H1 (cell line): ENCODE results near the gene TRIM50. TPM values are rescaled to one million over a fixed set of nuclear protein-coding genes. Genes with fewer than 3 reads are reported as not detected.
"Not testable (repeated sequence)": the region's sequence is repeated elsewhere in the genome, so short reads cannot be mapped to it uniquely, and the experiment has no call there.

ENCODE experiments used
- CTCF ChIA-PET: fragments of 300-600 bp; sonication (Branson Sonifier 250); formaldehyde crosslinking; loops from one replicate; lab custom pipeline; 2021; ENCODE audit not compliant: partially characterized antibody; lab: Charles Lee
- POLR2A ChIA-PET: fragments of 300-600 bp; sonication (Branson Sonifier 250); formaldehyde crosslinking; loops from one replicate; lab custom pipeline; 2021; ENCODE audit warnings: inconsistent platforms; ENCODE audit not compliant: partially characterized antibody; lab: Charles Lee
- DNase-seq, 2 experiments: peaks; one replicate each; pipeline versions ENCODE4 v3.0.0 to v3.0.0-alpha.2; 2010 to 2022; ENCODE audit warnings: low spot score in 2 of 2, low read depth in 1 of 2, mixed read lengths in 1 of 2
- FAIRE-seq: peaks from 2 replicates; lab custom pipeline; 2011; peaks lifted over from hg19 to GRCh38; lab: Jason Lieb, UNC
- H2AFZ ChIP-seq: 2 replicates; pipeline ENCODE4 v1.8.1; 2012; ENCODE audit warnings: low read length, inconsistent platforms
- H2AK5ac ChIP-seq: 2 replicates; pipeline ENCODE4 v1.6.1; 2013; ENCODE audit warnings: low read depth, low read length
- H2BK120ac ChIP-seq: replicated peaks from 2 replicates; pipeline ENCODE3; 2013; ENCODE audit warnings: low read depth, low read length, inconsistent platforms
- H2BK12ac ChIP-seq: 2 replicates; pipeline ENCODE4 v1.6.1; 2013; ENCODE audit warnings: low read depth, low read length
- H2BK15ac ChIP-seq: 2 replicates; pipeline ENCODE4 v1.6.1; 2013; ENCODE audit warnings: low read length
- H2BK20ac ChIP-seq: 2 replicates; pipeline ENCODE4 v1.6.1; 2013; ENCODE audit warnings: low read length
- H2BK5ac ChIP-seq: 2 replicates; pipeline ENCODE4 v1.6.1; 2013; ENCODE audit warnings: low read depth, low read length
- H3K14ac ChIP-seq: 2 replicates; pipeline ENCODE4 v1.6.1; 2013; ENCODE audit warnings: inconsistent platforms; ENCODE audit not compliant: insufficient read length
- H3K18ac ChIP-seq: 2 replicates; pipeline ENCODE4 v1.6.1; 2013; ENCODE audit warnings: low read length; ENCODE audit errors: extremely low read depth
- H3K23ac ChIP-seq: 2 replicates; pipeline ENCODE4 v1.6.1; 2013; ENCODE audit warnings: inconsistent platforms; ENCODE audit not compliant: insufficient read length
- H3K23me2 ChIP-seq: 2 replicates; pipeline ENCODE4 v1.6.1; 2013; ENCODE audit warnings: low read depth, low read length
- H3K27ac ChIP-seq: 2 replicates; pipeline ENCODE4 v1.6.1; 2011; ENCODE audit warnings: low read depth, low read length, inconsistent platforms
- H3K27me3 ChIP-seq, 4 experiments: replicated peaks in 1 of 4; 1 replicate in 1 of 4; 2 replicates in 3 of 4; pipeline versions ENCODE4 v1.6.1 to v1.8.1; 2011 to 2013; ENCODE audit warnings: low read length in 3 of 4, mild to moderate bottlenecking in 3 of 4, inconsistent platforms in 2 of 4, mixed read lengths in 2 of 4, moderate library complexity in 1 of 4; ENCODE audit not compliant: control insufficient read depth in 3 of 4, insufficient read depth in 3 of 4; ENCODE audit errors: extremely low read depth in 1 of 4
- H3K36me3 ChIP-seq, 4 experiments: 2 replicates each; pipeline versions ENCODE4 v1.6.1 to v1.8.1; 2011 to 2013; ENCODE audit warnings: mild to moderate bottlenecking in 4 of 4, low read length in 3 of 4, moderate library complexity in 2 of 4, control low read depth in 1 of 4, inconsistent platforms in 1 of 4; ENCODE audit not compliant: insufficient read depth in 4 of 4, control insufficient read depth in 2 of 4
- H3K4ac ChIP-seq: replicated peaks from 2 replicates; pipeline ENCODE3; 2013; ENCODE audit warnings: low read length, low read depth, mixed read lengths, inconsistent platforms; ENCODE audit not compliant: insufficient read length
- H3K4me1 ChIP-seq, 4 experiments: replicated peaks in 1 of 4; 1 replicate in 1 of 4; 2 replicates in 3 of 4; pipeline versions ENCODE4 v1.6.1 to v1.8.1; 2011 to 2013; ENCODE audit warnings: low read length in 3 of 4, inconsistent platforms in 2 of 4, mixed read lengths in 1 of 4; ENCODE audit not compliant: insufficient read depth in 4 of 4, control insufficient read depth in 3 of 4
- H3K4me2 ChIP-seq, 2 experiments: 2 replicates each; pipeline versions ENCODE4 v1.6.1 to v1.8.1; 2011 to 2013; ENCODE audit warnings: low read depth in 2 of 2, low read length in 2 of 2, control low read depth in 1 of 2, inconsistent platforms in 1 of 2, mild to moderate bottlenecking in 1 of 2; ENCODE audit not compliant: insufficient read depth in 1 of 2
- H3K4me3 ChIP-seq, 4 experiments: fragments of 200-600, 300-600 bp in 1 of 4; sonication (generic), shearing (Covaris generic), sonication (Bioruptor Twin) in 1 of 4; 2 replicates each; pipeline versions ENCODE4 v1.5.1 to v1.8.1; 2011 to 2016; ENCODE audit warnings: low read length in 4 of 4, low read depth in 3 of 4, control low read depth in 2 of 4, inconsistent platforms in 2 of 4, mild to moderate bottlenecking in 2 of 4, mixed read lengths in 1 of 4, moderate library complexity in 1 of 4; ENCODE audit not compliant: insufficient read depth in 2 of 4; ENCODE audit errors: extremely low read depth in 1 of 4
- H3K56ac ChIP-seq: replicated peaks from 2 replicates; pipeline ENCODE3; 2013; ENCODE audit warnings: low read depth, mild to moderate bottlenecking, mixed read lengths, low read length, inconsistent platforms; ENCODE audit not compliant: insufficient read length
- H3K79me1 ChIP-seq: 2 replicates; pipeline ENCODE4 v1.6.1; 2013; ENCODE audit warnings: low read depth, low read length, control low read depth
- H3K79me2 ChIP-seq, 2 experiments: 2 replicates each; pipeline versions ENCODE4 v1.6.1 to v1.8.1; 2012 to 2013; ENCODE audit warnings: low read length in 2 of 2, mild to moderate bottlenecking in 2 of 2, inconsistent platforms in 1 of 2; ENCODE audit not compliant: insufficient read depth in 2 of 2, control insufficient read depth in 1 of 2
- H3K9ac ChIP-seq, 4 experiments: replicated peaks in 1 of 4; 1 replicate in 1 of 4; 2 replicates in 3 of 4; pipeline versions ENCODE4 v1.6.1 to v1.8.1; 2011 to 2013; ENCODE audit warnings: low read depth in 3 of 4, low read length in 3 of 4, control low read depth in 2 of 4, mild to moderate bottlenecking in 2 of 4, moderate library complexity in 2 of 4, inconsistent platforms in 1 of 4; ENCODE audit errors: extremely low read depth in 1 of 4
- H3K9me3 ChIP-seq, 2 experiments: 2 replicates each; pipeline versions ENCODE4 v1.6.1 to v1.8.1; 2012 to 2013; ENCODE audit warnings: mild to moderate bottlenecking in 2 of 2, moderate library complexity in 2 of 2, control low read depth in 1 of 2, inconsistent platforms in 1 of 2, low read depth in 1 of 2, low read length in 1 of 2, mixed read lengths in 1 of 2; ENCODE audit not compliant: insufficient read depth in 2 of 2
- H4K20me1 ChIP-seq, 2 experiments: replicated peaks in 1 of 2; 2 replicates each; pipeline versions ENCODE3 to v1.8.1; 2011 to 2013; ENCODE audit warnings: inconsistent platforms in 2 of 2, low read length in 2 of 2, mild to moderate bottlenecking in 1 of 2; ENCODE audit not compliant: insufficient read depth in 2 of 2, control insufficient read depth in 1 of 2
- H4K5ac ChIP-seq: 2 replicates; pipeline ENCODE4 v1.6.1; 2013; ENCODE audit warnings: low read length, low read depth, mixed read lengths, inconsistent platforms; ENCODE audit not compliant: insufficient read length
- H4K8ac ChIP-seq: 2 replicates; pipeline ENCODE4 v1.8.0; 2013; ENCODE audit warnings: mild to moderate bottlenecking, moderate library complexity, low read length, inconsistent platforms; ENCODE audit not compliant: insufficient read depth; ENCODE audit errors: extremely low read depth
- H4K91ac ChIP-seq: replicated peaks from 2 replicates; pipeline ENCODE3; 2013; ENCODE audit warnings: low read length, mixed read lengths, inconsistent platforms; ENCODE audit not compliant: insufficient read length
- WGBS, 2 experiments: shearing (Covaris generic) in 1 of 2; methylation state at CpG; one replicate each; pipeline versions ENCODE4 v1.1.6 to v1.1.7; 2013 to 2015; ENCODE audit warnings: low lambda C conversion rate in 2 of 2, mixed read lengths in 2 of 2, inconsistent platforms in 1 of 2, low coverage in 1 of 2, missing lambda C conversion rate in 1 of 2; ENCODE audit not compliant: insufficient replicate concordance in 2 of 2, insufficient coverage in 1 of 2, insufficient read length in 1 of 2; ENCODE audit errors: extremely low coverage in 1 of 2, missing lambda C conversion rate in 1 of 2; 5-methylcytosine and 5-hydroxymethylcytosine counted together
- polyA plus RNA-seq, 7 experiments: library from polyadenylated mRNA; depleted of rRNA in 3 of 7; stranded (reverse) in 5 of 7; unstranded in 2 of 7; fragments of >200 nt in 5 of 7; fragments of 200-250 nt in 2 of 7; gene quantifications; 1 replicate in 5 of 7; 2 replicates in 1 of 7; 4 replicates in 1 of 7; pipeline versions ENCODE4 v1.2.1 to v1.2.3, GENCODE V29; 2011 to 2013; ENCODE audit warnings: missing spikeins in 2 of 7, mixed read lengths in 2 of 7
- total RNA-seq: library from RNA; stranded (reverse); fragmentation: NEBNext Ultra II Directional; extraction: Animal tissue kit (Norgen Biotek cat#: 25700); gene quantifications from 2 replicates; pipeline ENCODE4 v1.2.1, GENCODE V29; 2021

Gene TRIM50
- total and polyA plus RNA-seq, 2 of the 8 experiments (the other 6 are each of a cell fraction or from before 2014, with no cell fraction given), result 0.12 TPM; not detected in 1

DNA sequence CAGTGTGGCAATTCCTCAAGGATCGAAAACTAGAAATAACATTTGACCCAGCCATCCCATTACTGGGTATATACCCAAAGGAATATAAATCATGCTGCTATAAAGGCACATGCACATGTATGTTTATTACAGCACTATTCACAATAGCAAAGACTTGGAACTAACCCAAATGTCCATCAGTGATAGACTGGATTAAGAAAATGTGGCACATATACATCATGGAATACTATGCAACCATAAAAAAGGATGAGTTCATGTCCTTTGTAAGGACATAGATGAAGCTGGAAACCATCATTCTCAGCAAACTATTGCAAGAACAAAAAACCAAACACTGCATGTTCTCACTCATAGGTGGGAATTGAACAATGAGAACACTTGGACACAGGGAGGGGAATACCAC lies 32.7 kb upstream of the TRIM50 start:
- H3K9me3 ChIP-seq, H4K20me1 ChIP-seq, H2BK12ac ChIP-seq, H3K79me1 ChIP-seq, H3K36me3 ChIP-seq, H3K27ac ChIP-seq, H3K79me2 ChIP-seq, H3K23me2 ChIP-seq, H2BK120ac ChIP-seq, POLR2A ChIA-PET, H3K4me2 ChIP-seq, H4K91ac ChIP-seq, H4K8ac ChIP-seq, H3K14ac ChIP-seq, H3K18ac ChIP-seq, DNase-seq, H3K56ac ChIP-seq, H2BK15ac ChIP-seq, H3K27me3 ChIP-seq, H2BK20ac ChIP-seq, H3K23ac ChIP-seq, H2BK5ac ChIP-seq, H3K4ac ChIP-seq, H3K4me1 ChIP-seq, FAIRE-seq, CTCF ChIA-PET, H3K9ac ChIP-seq, H2AFZ ChIP-seq, H3K4me3 ChIP-seq, H2AK5ac ChIP-seq, H4K5ac ChIP-seq: not testable (repeated sequence)
- WGBS, 2 experiments, result 88% methylated on average over 1 of the region's 1 CpG; no CpG with 5 or more reads in 1 of the 2 experiments
